Measurements from ENCODE around the gene ZNF527. TPM values are rescaled to one million over a fixed set of nuclear protein-coding genes. Genes with fewer than 3 reads are reported as not detected.
"Not testable (repeated sequence)": the region's sequence is repeated elsewhere in the genome, so short reads cannot be mapped to it uniquely, and the experiment has no call there.

Gene ZNF527
- total RNA-seq, 1 experiment from 2014 or later = 2.0 TPM

GRCh38 chr19:37401078-37401477 lies 30.2 kb downstream of the ZNF527 start (continued):
- TF ChIP-seq ZFX (IDR thresholded peaks at IDR 0.05) (no peak), ZNF274 (IDR thresholded peaks at IDR 0.05; ENCODE audit: low read depth, low read length) (no peak), ATF3 (IDR thresholded peaks at IDR 0.05) (no peak), SRF (IDR thresholded peaks at IDR 0.05; ENCODE audit: low read depth) (no peak), MAX (IDR thresholded peaks at IDR 0.05) (no peak), JUND (IDR thresholded peaks at IDR 0.05) (no peak), TCF7L2 (IDR thresholded peaks at IDR 0.05; ENCODE audit: borderline replicate concordance, extremely low read depth, insufficient read depth, insufficient read length) (no peak), EZH2 (IDR thresholded peaks at IDR 0.05) (no peak), FOSL1 (IDR thresholded peaks at IDR 0.05; ENCODE audit: low read depth) (no peak), SIN3A (IDR thresholded peaks at IDR 0.05; ENCODE audit: low read depth) (no peak)

DNA sequence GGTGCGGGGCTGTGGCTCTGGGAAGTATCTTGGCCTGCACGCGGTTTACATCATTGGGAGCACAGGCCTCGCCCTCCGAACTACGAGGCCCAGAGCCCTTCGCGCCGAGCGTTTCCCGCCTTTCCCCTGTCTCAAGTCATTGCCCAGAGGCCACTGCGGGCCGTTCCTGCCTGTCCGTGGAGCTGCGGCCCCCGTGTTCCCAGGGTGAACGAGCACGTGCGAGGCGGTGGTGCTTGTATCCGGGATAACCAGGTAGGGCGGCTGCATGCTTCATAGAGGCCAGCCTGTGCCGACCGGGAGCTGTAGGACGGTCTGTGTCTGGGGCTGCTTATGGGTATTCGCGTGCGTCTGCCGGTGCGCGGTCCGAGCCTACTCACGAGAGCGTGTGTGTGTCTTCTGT lies 32.5 kb downstream of the ZNF527 start:
- ChIA-PET RAD21 (ENCODE audit: low non-redundant PET in 1 of 2, low total read pairs in 2 of 2, uncharacterized antibody in 2 of 2, unreplicated experiment in 2 of 2) (no interaction called here), POLR2A (no interaction called here), CTCF (no interaction called here)
- BruUV-seq (replicated peaks) = no TSS peak
- H3K27ac ChIP-seq (ENCODE audit: low read depth, low read length) = no peak overlapping the region
- TF ChIP-seq ELF1 (IDR thresholded peaks at IDR 0.05; ENCODE audit: borderline replicate concordance, low read depth) (no peak), YY1 (IDR thresholded peaks at IDR 0.05; ENCODE audit: extremely low read depth, insufficient replicate concordance, low read depth, low read length) (no peak), REST (IDR thresholded peaks at IDR 0.05; ENCODE audit: low read depth) (no peak), POLR2A (IDR thresholded peaks at IDR 0.05; ENCODE audit: borderline replicate concordance, extremely low read depth, insufficient read depth, insufficient read length) (no peak), RAD21 (IDR thresholded peaks at IDR 0.05; ENCODE audit: low read depth) (no peak)
- peaks cover 7 to 12% of the 10 kb centered on the region in 2 experiments; a peak in 2 of 4 replicates for H3K9me3 ChIP-seq (ENCODE audit: control insufficient read depth in 1 of 2, insufficient read depth in 1 of 2, low read depth in 1 of 2, low read length in 2 of 2)
- no peak overlapping the region for H3K9ac ChIP-seq (ENCODE audit: low read length)
- H3K4me1 ChIP-seq (ENCODE audit: control insufficient read depth in 1 of 2, insufficient read depth in 2 of 2, low read length in 2 of 2) = no peaks in the 10 kb centered on the region
- H3K79me2 ChIP-seq (ENCODE audit: insufficient read depth, low read length) = no peaks in the 10 kb centered on the region
- H3K4me2 ChIP-seq (ENCODE audit: low read length) = no peak overlapping the region
- no peaks in the 10 kb centered on the region for H3K9me2 ChIP-seq (ENCODE audit: insufficient read depth)
- no peaks in the 10 kb centered on the region for H4K20me1 ChIP-seq (ENCODE audit: insufficient read depth)
- DNase-seq (ENCODE audit: low read depth, low spot score) = no peak
- no peak for ATAC-seq
- intact Hi-C loops (cut with micrococcal nuclease) = no loop called here
- no peak overlapping the region for H3K4me3 ChIP-seq (replicated peaks in 1 of 2; ENCODE audit: low read depth in 1 of 2, low read length in 2 of 2)
- no peaks in the 10 kb centered on the region for H3K27me3 ChIP-seq (ENCODE audit: insufficient read depth, low read length)
- H3K36me3 ChIP-seq (ENCODE audit: control insufficient read depth in 1 of 2, insufficient read depth in 2 of 2, low read length in 2 of 2) = no peaks in the 10 kb centered on the region
- no peak overlapping the region for H2AFZ ChIP-seq (ENCODE audit: low read depth, low read length, poor library complexity, severe bottlenecking)

GRCh38 chr19:37406140-37406846 lies 35.4 kb downstream of the ZNF527 start:
- CTCF ChIA-PET; intact Hi-C loops (cut with micrococcal nuclease); H3K36me3 ChIP-seq (ENCODE audit: control insufficient read depth in 1 of 2, insufficient read depth in 2 of 2, low read length in 2 of 2); RAD21 ChIA-PET (ENCODE audit: low non-redundant PET in 1 of 2, low total read pairs in 2 of 2, uncharacterized antibody in 2 of 2, unreplicated experiment in 2 of 2); H3K4me1 ChIP-seq (ENCODE audit: control insufficient read depth in 1 of 2, insufficient read depth in 2 of 2, low read length in 2 of 2); BruUV-seq (replicated peaks); H3K27ac ChIP-seq (ENCODE audit: low read depth, low read length); H3K4me3 ChIP-seq (replicated peaks in 1 of 2; ENCODE audit: low read depth in 1 of 2, low read length in 2 of 2); H3K9me2 ChIP-seq (ENCODE audit: insufficient read depth); H4K20me1 ChIP-seq (ENCODE audit: insufficient read depth); H3K9ac ChIP-seq (ENCODE audit: low read length); H2AFZ ChIP-seq (ENCODE audit: low read depth, low read length, poor library complexity, severe bottlenecking); DNase-seq (ENCODE audit: low read depth, low spot score); H3K79me2 ChIP-seq (ENCODE audit: insufficient read depth, low read length); ATAC-seq; H3K4me2 ChIP-seq (ENCODE audit: low read length); H3K27me3 ChIP-seq (ENCODE audit: insufficient read depth, low read length); POLR2A ChIA-PET: not testable (repeated sequence)
- H3K9me3 ChIP-seq (ENCODE audit: control insufficient read depth in 1 of 2, insufficient read depth in 1 of 2, low read depth in 1 of 2, low read length in 2 of 2) = peaks cover 13 to 19% of the 10 kb centered on the region in 2 experiments; a peak in 2 of 4 replicates
